Ovary (tissue), 3 donors: Measurements from ENCODE around the gene CEP78.

ENCODE experiments used
- EP300 ChIP-seq: sonication (generic); formaldehyde crosslinking; IDR thresholded peaks from one replicate; pipeline ENCODE4 v1.6.1; 2017; ENCODE audit warnings: antibody characterized with exemption
- POLR2A ChIP-seq: fragments of 450-650 bp; IDR thresholded peaks from one replicate; pipeline ENCODE4 v1.6.1; 2017; ENCODE audit warnings: antibody characterized with exemption, mild to moderate bottlenecking, moderate library complexity
- TF ChIP-seq, protein P1 (sequence below), 3 donors: fragments of 450-650 bp in 2 of 3; fragments of 200-600 bp in 1 of 3; IDR thresholded peaks; one replicate each; pipeline versions ENCODE4 v1.5.1 to v1.8.0; 2016 to 2022; ENCODE audit warnings: antibody characterized with exemption in 3 of 3, mild to moderate bottlenecking in 1 of 3
- donor health status: DM: no; HTN: no; CAD: no.

DNA sequence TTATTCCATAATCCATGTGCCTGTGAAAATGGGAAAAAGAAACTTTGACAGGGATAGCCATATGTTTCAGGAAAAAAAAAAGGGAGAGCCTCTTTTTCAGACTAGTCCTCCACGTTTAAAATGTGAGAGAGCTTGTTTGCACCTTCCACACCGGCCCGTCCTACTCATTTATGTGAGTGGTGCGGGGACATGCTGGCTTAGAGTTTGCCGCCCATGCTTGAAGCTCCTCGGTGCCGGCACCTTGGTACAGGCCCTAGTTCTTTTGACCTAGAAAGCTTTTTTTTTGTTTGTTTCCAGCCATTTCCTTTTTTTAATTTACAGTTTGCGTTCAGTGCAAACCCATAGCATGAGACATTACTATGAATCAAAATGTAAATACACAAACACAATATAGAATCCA, 88.8 kb downstream of the CEP78 start:
- TF ChIP-seq, protein P1, sequence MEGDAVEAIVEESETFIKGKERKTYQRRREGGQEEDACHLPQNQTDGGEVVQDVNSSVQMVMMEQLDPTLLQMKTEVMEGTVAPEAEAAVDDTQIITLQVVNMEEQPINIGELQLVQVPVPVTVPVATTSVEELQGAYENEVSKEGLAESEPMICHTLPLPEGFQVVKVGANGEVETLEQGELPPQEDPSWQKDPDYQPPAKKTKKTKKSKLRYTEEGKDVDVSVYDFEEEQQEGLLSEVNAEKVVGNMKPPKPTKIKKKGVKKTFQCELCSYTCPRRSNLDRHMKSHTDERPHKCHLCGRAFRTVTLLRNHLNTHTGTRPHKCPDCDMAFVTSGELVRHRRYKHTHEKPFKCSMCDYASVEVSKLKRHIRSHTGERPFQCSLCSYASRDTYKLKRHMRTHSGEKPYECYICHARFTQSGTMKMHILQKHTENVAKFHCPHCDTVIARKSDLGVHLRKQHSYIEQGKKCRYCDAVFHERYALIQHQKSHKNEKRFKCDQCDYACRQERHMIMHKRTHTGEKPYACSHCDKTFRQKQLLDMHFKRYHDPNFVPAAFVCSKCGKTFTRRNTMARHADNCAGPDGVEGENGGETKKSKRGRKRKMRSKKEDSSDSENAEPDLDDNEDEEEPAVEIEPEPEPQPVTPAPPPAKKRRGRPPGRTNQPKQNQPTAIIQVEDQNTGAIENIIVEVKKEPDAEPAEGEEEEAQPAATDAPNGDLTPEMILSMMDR (IDR thresholded peaks at IDR 0.05), result no peak
- TF ChIP-seq POLR2A (no peak), EP300 (no peak)
